GM19438 (cell line): Measurements from ENCODE around the gene MARCHF2.
A peak's percentile ranks its signal among the peaks of the same experiment; 100 is the strongest.
"Not testable (repeated sequence)": the region's sequence is repeated elsewhere in the genome, so short reads cannot be mapped to it uniquely, and the experiment has no call there.

Experiments
- ATAC-seq: cut with Tn5 transposase; IDR thresholded peaks from one replicate; pipeline ENCODE4 v1.9.1; 2021; ENCODE audit warnings: low read depth; ENCODE audit not compliant: unreplicated experiment

MARCHF2 gene

GRCh38 chr19:8404391-8405151 is 8.5 kb upstream of the MARCHF2 start:
- no peak for ATAC-seq

GRCh38 chr19:8410718-8411117 is 2.4 kb upstream of the MARCHF2 start:
- not testable (repeated sequence) for ATAC-seq

- no peak for ATAC-seq
Observed at GRCh38 chr19:8413629-8413995, 507 bp downstream of the MARCHF2 start.

GRCh38 chr19:8416796-8417195 is 3.7 kb downstream of the MARCHF2 start:
- no peak for ATAC-seq

- no peak for ATAC-seq
Observed at GRCh38 chr19:8421484-8422461, 8.7 kb downstream of the MARCHF2 start.

GRCh38 chr19:8423817-8424223 is 10.7 kb downstream of the MARCHF2 start:
- ATAC-seq = no peak

- not testable (repeated sequence) for ATAC-seq
Observed at GRCh38 chr19:8425331-8425730, 12.2 kb downstream of the MARCHF2 start.

GRCh38 chr19:8426283-8426682 is 13.2 kb downstream of the MARCHF2 start:
- ATAC-seq = no peak

GRCh38 chr19:8429044-8429443 is 15.9 kb downstream of the MARCHF2 start:
- no peak for ATAC-seq

GRCh38 chr19:8429826-8430225 is 16.7 kb downstream of the MARCHF2 start:
- ATAC-seq = no peak

- no peak for ATAC-seq
Observed at GRCh38 chr19:8430650-8431049, 17.5 kb downstream of the MARCHF2 start.

- no peak for ATAC-seq
Observed at GRCh38 chr19:8438236-8438635, 25.1 kb downstream of the MARCHF2 start.

GRCh38 chr19:8441725-8442544 is 28.8 kb downstream of the MARCHF2 start:
- no peak for ATAC-seq

GRCh38 chr19:8444140-8444676 is 31.1 kb downstream of the MARCHF2 start:
- not testable (repeated sequence) for ATAC-seq

- peak; percentile 83 for ATAC-seq
Observed at GRCh38 chr19:8444677-8445487, 31.8 kb downstream of the MARCHF2 start, which contains the start of gene HNRNPM. HNRNPM (plus strand) TSS chr19:8444975; CDS start chr19:8444999, 24 bp downstream.

- ATAC-seq = peak; percentile 11
Observed at GRCh38 chr19:8445488-8446001, 32.4 kb downstream of the MARCHF2 start.

- no peak for ATAC-seq
Observed at GRCh38 chr19:8446061-8446709, 33.1 kb downstream of the MARCHF2 start.

- no peak for ATAC-seq
Observed at GRCh38 chr19:8449830-8450229, 36.7 kb downstream of the MARCHF2 start.

GRCh38 chr19:8451377-8451776 is 38.3 kb downstream of the MARCHF2 start:
- no peak for ATAC-seq
